Inferior parietal cortex (tissue), 1 donor: ENCODE measurements around the gene RBM33.
"Not testable (repeated sequence)": the region's sequence is repeated elsewhere in the genome, so short reads cannot be mapped to it uniquely, and the experiment has no call there.

Experiments used
- DNase-seq: peaks from one replicate; pipeline ENCODE4 v3.0.0-alpha.2; 2016; ENCODE audit errors: extremely low spot score

The RBM33 gene

GRCh38 chr7:155808549-155809331, 164.3 kb downstream of the RBM33 start:
- no peak for DNase-seq

DNA sequence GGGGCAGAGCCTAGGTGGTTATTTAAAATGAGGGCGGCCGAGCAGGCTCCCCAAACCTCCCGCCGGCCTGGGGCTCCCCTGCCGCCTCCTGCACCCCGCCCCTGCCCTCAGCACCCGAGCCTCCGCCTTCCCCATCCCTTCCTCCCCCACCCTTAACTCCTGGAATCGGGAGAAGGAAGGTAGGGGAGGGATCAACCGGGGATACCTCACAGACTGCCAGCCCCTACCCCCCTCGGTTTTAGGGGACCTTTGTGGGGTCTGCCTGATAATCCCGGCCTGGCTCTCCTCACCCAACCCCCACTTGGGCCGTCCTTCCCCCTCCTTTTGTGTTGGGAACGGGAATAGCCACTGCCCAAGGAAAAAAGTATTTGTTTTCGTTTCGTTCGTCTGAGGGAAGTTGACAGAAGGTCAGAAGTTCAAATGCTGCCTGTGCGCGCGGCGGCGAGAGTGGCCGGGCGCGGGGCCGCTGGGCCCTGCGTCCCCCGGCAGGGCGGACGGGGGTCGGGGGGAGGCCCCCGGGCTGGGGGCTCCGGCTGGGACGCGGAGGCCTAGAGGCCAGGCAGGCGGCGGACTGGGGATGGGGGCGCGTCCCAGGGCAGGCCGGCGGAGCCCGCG, 165.0 kb downstream of the RBM33 start:
- no peak for DNase-seq

DNA sequence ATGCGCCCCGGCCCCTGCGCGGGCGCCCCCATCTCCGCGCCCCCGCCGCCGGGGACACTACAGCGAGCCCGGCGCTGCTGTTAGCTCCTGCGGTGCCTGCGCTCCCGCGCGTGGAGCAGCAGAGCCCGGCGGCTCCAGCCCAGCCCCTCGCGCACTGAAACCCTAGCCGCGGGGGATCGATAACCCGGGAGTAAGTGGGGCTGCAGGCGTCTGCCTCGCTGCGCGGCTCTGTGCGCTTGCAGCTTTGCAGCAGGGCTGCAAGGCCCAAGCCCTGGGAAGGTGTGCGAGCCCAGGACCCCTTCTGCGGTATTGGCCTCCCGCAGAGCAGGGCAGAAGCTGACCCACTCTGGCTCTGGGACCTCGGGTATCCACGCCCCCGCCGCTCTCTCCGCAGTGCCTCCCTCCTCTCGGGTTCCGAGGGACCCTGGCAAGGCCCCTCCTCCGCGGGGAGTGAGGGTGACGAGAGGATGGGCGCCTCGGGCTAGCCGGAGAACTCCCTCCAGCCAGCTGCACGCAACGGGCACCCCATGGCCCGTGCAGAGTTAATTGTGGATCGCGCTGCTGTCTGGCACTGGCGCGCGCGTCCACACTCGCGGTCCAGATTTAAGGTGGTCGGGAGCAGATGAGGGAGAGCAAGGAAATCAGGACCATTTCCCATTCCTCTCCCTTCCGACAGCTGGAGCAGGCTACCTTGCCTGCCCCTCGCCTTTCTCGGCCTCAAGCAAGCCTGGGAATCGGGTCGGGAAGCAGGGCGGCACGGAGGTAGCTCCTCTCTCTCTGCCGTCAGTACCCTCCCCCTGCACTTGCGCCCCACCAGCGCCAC, 165.7 kb downstream of the RBM33 start:
- no peak for DNase-seq

- DNase-seq = no peak
Measured at GRCh38 chr7:155810770-155811559, 166.5 kb downstream of the RBM33 start.

DNA sequence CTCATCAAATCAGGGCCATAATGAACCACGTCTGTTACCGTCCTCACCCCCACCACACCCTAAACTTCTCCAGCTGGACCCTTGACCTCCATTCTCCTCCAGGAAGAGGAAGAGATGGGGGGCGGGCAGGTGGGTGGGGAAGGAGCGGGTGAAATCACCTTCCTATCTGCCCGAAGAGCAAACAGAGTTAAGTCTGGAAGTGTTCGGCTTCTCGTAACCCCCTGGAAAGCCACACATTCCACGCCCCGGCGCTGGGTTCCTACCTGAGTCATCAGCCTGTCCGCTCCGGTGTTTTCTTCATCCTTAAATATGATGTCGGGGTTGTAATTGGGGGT, 167.1 kb downstream of the RBM33 start:
- DNase-seq = no peak

GRCh38 chr7:155811895-155812761, 167.7 kb downstream of the RBM33 start, which contains the start of gene SHH:
TSS of gene SHH (minus strand) at chr7:155812463. CDS start at chr7:155812122, 341 bp downstream.
- peak; percentile 32 for DNase-seq

DNA sequence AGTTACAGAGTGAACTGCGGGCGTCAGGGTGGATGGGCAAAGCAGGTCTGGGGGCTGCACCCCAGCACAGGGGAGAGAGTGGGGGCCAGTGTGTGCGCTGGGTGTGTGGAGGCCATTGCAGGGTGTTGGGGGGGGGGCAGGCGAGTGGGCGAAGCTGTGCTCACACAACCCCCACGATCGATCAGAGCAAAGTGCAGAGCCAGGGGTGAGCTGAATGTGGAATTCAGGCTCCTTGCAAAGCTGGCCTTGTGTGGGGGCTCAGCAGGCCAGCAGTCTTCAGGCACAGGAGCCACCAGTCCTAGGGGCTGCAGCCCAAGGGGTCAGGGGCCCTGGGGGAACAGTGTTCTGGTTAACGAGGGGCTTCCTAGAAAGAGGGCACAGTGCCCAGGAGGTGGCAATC, 168.7 kb downstream of the RBM33 start:
- DNase-seq = no peak

GRCh38 chr7:155813546-155814315, 169.3 kb downstream of the RBM33 start:
- DNase-seq = no peak

DNA sequence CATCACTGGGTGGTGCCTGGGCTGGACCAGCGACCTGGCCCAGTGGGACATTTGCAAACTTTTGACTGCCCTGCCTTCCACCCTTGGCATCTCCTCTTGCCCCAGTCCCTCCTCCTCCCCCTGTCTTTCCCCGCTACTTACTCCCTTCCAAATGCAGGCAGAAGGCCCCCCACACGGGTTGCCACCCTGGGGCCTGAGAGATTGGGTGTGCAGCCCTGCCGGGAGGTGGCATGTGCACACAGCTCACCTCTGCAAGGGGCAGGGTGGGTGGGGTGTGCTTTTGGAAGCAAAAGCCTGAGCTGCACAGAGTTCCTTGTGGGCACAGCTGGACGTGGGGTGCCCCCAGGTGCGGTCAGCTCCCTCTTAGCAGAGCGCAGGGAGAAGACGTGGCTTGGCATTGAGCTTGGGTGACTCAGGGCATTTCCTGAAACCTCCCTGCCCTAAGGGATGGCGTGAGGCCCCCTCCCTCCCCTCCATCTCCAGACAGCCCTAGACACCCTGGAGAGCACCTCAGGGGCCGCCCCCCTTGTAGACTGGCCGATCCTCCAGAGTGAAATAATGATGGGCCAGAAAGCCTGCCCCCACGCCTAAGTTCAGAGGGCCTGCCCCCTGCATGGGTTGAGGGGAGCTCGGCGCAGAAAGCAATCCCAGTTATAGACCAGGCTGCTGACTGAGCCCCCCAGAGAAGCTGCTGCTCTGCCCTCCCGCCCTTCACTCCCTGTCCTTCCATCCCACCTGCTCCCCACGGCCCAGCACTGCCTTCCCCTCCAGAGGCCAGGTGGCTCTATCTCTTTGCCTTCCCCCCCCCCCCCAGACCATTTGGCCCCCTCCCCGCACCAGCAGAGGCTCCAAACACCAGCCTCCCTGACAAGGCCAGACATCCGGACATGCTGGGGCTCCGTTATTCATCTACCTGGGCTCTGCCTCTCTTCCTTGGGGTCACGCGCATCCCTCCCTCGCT, 170.1 kb downstream of the RBM33 start:
- DNase-seq = no peak

DNA sequence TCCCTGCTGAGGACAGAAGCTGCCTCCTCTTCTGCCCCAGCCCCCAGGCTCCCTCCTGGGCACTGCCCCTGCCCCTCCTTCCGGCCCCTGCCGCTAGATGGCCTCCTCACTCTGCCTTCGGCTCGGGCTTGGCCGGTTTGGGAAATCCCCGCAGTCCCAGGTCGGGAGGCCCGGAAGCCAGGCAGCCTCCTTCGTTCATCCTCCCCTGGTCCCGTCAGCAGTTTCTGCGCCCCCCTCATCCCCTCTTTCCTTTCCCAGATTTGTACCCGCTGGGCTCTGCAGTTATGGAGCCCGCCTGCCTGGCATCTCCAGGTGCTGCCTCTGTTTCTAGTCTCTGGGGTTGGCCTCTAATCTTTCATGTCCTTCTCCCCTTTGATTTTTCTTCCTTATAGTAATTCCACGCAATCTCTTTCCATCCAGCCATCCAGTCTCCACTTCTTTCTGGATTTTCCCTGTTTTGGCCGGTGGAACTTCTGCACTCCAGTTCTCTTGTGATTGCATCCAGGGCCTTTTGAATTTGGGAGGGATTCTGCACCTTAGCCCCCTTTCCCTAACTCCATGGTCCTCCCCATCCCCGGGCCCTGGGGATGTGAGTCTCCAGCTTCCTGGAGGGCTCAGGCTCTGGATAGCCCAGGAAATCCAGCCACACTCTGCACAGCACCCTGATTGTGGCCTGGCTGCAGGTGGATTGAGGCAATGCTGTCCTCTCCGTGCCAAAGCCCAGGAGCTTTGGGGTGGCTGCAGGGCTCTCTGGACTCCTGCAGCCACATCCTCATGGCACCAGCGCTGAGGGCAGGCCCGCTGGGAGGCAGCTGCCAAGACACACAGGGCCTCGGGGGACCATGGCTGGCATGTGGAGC, 171.1 kb downstream of the RBM33 start:
- DNase-seq = no peak

GRCh38 chr7:155816192-155816508, 171.7 kb downstream of the RBM33 start:
- no peak for DNase-seq

DNA sequence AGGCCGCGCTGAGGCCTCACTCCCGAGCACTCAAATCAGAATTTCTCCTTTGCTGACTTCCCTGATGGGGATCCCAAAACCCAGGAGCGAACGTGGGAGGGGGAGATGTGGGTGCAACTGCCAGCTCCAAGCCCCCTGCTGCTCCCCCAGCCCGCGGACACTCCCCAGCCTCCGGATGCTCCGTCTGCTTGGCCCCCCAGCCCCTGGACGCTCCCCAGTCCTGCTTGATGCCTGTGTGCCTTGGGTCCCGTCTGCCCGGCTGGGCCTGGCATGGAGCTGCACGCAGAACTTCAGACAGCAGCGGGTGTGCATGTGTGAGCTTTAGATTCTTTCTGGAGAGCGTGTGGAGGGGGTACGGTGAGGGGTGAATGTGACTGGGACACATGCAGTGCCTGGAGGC, 172.5 kb downstream of the RBM33 start:
- DNase-seq = no peak

GRCh38 chr7:155817515-155817914, 173.1 kb downstream of the RBM33 start:
- DNase-seq = not testable (repeated sequence)

DNA sequence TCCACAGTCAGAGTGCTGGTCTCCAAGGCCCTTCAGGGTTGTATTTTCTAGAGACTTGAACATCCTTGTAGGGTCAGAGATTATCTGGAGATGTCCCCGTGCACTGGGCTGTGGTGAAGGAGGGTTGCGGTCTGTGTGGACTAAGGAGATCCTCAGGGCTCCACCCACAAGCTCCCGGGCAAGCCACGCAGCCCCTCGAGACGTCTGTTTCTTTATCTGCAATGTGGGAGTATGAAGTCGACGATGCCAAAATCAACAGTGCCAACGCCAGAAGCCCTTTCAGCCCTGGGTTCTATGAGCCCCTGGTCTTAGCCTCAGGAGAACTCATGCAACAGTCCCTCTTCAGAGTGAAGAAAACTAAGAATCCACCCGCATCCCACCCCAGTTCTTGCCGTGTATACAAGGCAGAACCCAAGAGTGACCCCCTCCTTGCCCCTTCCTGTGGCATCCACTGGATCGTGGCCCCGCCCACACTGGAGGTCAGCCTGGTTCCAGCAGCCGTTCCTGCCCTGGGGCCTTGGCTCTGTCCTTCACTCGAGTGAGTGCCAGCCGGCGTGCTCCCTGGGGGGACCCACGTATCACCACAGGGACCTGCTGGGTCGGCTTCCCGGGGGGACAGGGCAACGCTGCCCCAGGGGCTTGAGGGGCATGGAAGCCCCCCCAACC, 173.8 kb downstream of the RBM33 start:
- DNase-seq = no peak

GRCh38 chr7:155818820-155819168, 174.3 kb downstream of the RBM33 start:
- DNase-seq = no peak

DNA sequence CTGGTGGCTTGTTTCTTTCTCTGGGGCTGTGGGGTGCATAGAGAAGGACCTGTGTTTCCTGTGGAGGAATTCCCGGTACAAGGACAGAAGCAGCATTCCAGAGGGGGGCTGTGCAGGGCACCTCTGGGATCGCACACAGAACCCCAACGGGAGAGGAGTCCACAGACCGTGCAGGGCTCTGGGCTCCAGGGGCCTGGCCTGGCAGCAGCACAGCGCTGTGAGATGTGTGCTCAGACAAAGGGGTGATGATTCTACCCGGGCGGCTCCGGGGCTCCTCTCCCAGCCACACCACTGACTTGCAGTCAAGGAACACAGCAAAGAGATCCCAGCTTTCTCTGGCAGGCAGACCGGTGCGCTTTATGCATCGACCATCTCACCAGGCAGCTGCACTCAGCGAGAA, 174.7 kb downstream of the RBM33 start:
- no peak for DNase-seq

GRCh38 chr7:155820246-155820645, 175.8 kb downstream of the RBM33 start:
- DNase-seq = no peak

GRCh38 chr7:155820788-155821187, 176.3 kb downstream of the RBM33 start:
- no peak for DNase-seq
